ENCODE results near the gene LARGE1.

Gene LARGE1

DNA sequence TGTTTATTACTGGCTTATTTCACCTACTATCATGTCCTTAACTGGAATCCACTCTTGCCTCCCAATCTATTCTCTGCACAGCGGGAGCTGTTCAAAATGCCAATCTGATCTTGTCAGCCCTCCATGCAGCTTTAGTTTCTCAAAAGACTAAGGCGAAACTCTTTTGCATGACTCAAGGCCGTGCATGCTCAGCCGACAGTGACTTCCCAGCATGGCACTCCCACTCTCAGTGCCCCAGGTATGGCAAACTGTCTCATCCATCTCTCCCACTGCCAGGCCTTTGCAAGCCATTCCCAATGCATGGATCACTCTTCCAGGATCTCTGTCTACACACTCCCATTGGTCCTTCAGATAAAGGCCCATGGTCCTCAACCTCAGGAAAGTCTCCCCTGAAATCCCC lies 245.9 kb downstream of the LARGE1 start:
- DNase-seq (ENCODE audit: low spot score), result no peak
- in situ Hi-C loops (cut with MboI; ENCODE audit: low sequenced_read_pairs, unreplicated experiment), result no loop called here
- TF ChIP-seq CTCF (IDR thresholded peaks at IDR 0.05; ENCODE audit: borderline replicate concordance, control extremely low read depth, extremely low read depth, insufficient read depth, missing control alignments), result no peak

DNA sequence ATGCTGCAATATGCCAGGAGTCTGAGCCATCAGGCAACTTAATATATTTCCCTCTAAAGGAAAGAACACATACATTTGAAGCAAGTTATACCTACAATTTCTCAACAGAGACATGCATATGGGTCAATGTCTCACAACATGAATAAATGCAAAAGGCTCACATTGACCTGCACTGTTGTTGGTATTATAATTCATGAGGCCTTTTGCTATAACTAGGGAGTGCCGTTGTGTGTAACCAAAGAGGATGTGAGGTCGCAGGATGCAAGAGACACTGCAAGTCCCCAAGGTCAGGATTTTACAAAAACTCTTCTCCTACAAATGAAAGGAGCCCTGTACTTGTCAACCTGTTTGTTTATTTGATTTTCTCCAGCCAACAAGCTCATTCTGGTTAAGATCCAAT lies 250.5 kb downstream of the LARGE1 start:
- DNase-seq (ENCODE audit: low spot score), result no peak
- in situ Hi-C loops (cut with MboI; ENCODE audit: low sequenced_read_pairs, unreplicated experiment), result no loop called here
- no peak for TF ChIP-seq CTCF (IDR thresholded peaks at IDR 0.05; ENCODE audit: borderline replicate concordance, control extremely low read depth, extremely low read depth, insufficient read depth, missing control alignments)

DNA sequence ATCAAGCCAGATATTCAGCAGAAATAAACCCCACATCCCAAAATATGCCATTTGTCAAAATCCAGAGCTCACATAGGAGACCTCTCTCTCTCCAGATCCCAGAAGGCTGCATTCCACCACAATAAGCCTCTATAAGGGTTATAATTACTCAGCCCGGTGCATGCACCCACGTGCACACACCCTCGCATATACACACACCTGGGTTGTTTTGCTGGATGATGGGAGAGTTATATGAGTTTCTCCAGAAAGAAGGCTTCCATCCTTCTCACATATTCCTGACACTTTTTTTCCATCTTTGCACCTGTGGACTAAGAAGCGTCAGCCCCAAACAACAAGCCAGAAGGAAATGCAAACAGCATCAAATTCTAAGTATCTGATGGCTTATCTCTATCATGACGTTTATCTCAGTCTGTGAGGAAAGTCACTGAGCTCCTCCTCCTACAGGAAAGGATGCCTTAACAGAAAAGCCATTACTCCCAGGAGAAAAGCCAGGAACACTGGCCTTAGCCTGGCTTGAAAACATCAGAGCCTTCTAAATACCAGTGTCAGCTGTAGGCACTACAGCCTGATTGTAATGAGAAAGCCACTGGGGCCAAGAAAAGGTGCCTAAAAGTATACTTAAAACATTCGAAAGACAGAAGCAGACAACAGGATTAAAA lies 253.2 kb downstream of the LARGE1 start:
- in situ Hi-C loops (cut with MboI; ENCODE audit: low sequenced_read_pairs, unreplicated experiment), result no loop called here
- no peak for TF ChIP-seq CTCF (IDR thresholded peaks at IDR 0.05; ENCODE audit: borderline replicate concordance, control extremely low read depth, extremely low read depth, insufficient read depth, missing control alignments)
- DNase-seq (ENCODE audit: low spot score), result no peak

- in situ Hi-C loops (cut with MboI; ENCODE audit: low sequenced_read_pairs, unreplicated experiment), result no loop called here
- no peak for TF ChIP-seq CTCF (IDR thresholded peaks at IDR 0.05; ENCODE audit: borderline replicate concordance, control extremely low read depth, extremely low read depth, insufficient read depth, missing control alignments)
- DNase-seq (ENCODE audit: low spot score), result no peak
These were observed 253.9 kb downstream of the LARGE1 start for GRCh38 chr22:33666279-33666960.

DNA sequence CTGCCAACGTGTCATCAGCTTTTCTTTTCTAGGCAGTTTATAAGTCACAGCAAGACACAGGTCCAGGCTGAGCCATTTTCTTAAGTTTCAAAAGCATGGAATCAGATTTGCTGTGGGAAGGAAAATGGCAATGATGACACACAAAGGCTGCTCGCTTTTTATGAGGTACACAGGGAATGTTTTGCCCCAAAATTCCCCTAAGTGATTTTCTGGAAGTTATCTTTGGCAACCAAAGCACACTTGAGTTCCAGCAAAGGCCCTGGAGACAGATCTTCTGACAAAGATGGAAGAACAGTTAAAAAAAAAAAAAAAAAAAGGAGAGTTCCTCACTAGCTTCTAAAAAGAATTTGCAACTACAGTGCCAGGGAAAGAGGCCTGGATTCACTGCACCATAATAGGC lies 260.8 kb downstream of the LARGE1 start:
- TF ChIP-seq CTCF (IDR thresholded peaks at IDR 0.05; ENCODE audit: borderline replicate concordance, control extremely low read depth, extremely low read depth, insufficient read depth, missing control alignments), result peak; percentile 3
- no peak for DNase-seq (ENCODE audit: low spot score)
- in situ Hi-C loops (cut with MboI; ENCODE audit: low sequenced_read_pairs, unreplicated experiment), result no loop called here

DNA sequence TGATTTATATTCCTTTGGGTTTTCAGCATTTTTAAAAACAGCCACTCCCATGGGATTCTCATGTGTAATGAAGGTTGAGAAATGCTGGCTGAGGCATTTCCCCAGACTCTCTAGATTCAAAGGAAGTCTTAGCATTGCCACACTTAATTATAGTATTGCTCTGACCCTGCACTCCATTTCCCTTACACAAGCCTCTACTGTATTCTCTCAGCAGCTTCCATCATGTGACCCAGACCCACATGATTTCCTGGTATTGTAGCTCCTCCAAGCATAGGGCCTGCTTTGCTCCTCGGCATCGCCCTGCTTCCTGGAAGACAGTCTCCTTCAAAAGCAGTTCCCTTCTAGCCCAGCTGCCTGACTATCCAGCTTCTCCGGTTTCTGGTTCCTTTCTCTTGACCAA lies 261.5 kb downstream of the LARGE1 start:
- no peak for TF ChIP-seq CTCF (IDR thresholded peaks at IDR 0.05; ENCODE audit: borderline replicate concordance, control extremely low read depth, extremely low read depth, insufficient read depth, missing control alignments)
- no peak for DNase-seq (ENCODE audit: low spot score)
- in situ Hi-C loops (cut with MboI; ENCODE audit: low sequenced_read_pairs, unreplicated experiment), result no loop called here
